RWPE1 (cell line): Measurements from ENCODE around the gene SLC2A10.

Source experiments
- CTCF ChIA-PET: fragments of 350-600 bp; sonication (Branson Sonifier 250); formaldehyde crosslinking; extraction: SDS; loops from one replicate; lab custom pipeline; 2021; lab: Yijun Ruan, JAX
- POLR2A ChIA-PET: fragments of 400-600 bp; formaldehyde crosslinking; extraction: SDS; loops from one replicate; lab custom pipeline; 2020; ENCODE audit warnings: antibody characterized with exemption; ENCODE audit not compliant: low non-redundant PET; lab: Yijun Ruan, JAX
- DNase-seq: peaks from one replicate; pipeline ENCODE4 v3.0.0; 2012; ENCODE audit warnings: low spot score
- H3K27ac ChIP-seq: fragments of 450-650 bp; 2 replicates; pipeline ENCODE4 v1.5.1; 2017
- CTCF ChIP-seq: fragments of 450-650 bp; conservative IDR thresholded peaks from 2 replicates; pipeline ENCODE4 v1.5.1; 2017; ENCODE audit warnings: low read depth, mild to moderate bottlenecking

Gene SLC2A10

GRCh38 chr20:46701057-46701456, 8.4 kb upstream of the SLC2A10 start:
- TF ChIP-seq CTCF: no peak
- H3K27ac ChIP-seq: no peak overlapping the region
- CTCF ChIA-PET: interaction anchor here (0.7 to 1.0 kb wide), 2 partner anchors 14 to 51 kb away, joined by 4 to 5 read pairs; no protein-coding TSS in a partner anchor
- no peak for DNase-seq
- POLR2A ChIA-PET: no interaction called here

GRCh38 chr20:46701556-46701955, 7.9 kb upstream of the SLC2A10 start:
- TF ChIP-seq CTCF: no peak
- POLR2A ChIA-PET: no interaction called here
- no peak for DNase-seq
- H3K27ac ChIP-seq: no peak overlapping the region
- CTCF ChIA-PET: no interaction called here

DNA sequence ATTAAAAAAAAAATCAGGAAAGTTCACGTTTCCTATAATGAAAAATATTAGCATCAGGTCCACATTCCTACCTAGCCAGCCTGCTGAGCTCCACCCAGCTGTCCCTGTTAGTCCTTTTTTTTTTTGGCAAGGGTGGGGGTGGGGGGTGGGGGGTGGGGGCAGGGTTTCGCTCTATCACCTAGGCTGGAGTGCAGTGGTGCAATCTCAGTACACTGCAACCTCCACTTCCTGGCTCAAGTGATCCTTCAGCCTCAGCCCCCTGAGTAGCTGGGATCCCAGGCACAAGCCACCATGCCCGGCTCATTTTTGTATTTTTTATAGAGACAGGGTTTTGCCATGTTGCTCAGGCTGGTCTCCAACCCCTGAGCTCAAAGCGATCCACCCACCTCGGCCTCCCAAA, 7.5 kb upstream of the SLC2A10 start:
- ChIA-PET CTCF (interaction anchor here (0.9 kb wide), 1 partner anchor 885 kb away, joined by 5 read pairs; no protein-coding TSS in a partner anchor), POLR2A (no interaction called here)
- no peak for DNase-seq
- H3K27ac ChIP-seq: no peak overlapping the region
- TF ChIP-seq CTCF: no peak

- POLR2A ChIA-PET: no interaction called here
- H3K27ac ChIP-seq: no peak overlapping the region
- DNase-seq: no peak
- no peak for TF ChIP-seq CTCF
- CTCF ChIA-PET: interaction anchor here (0.6 to 0.9 kb wide), 2 partner anchors 141 to 884 kb away, joined by 3 to 5 read pairs; no protein-coding TSS in a partner anchor
Measured at GRCh38 chr20:46702447-46703203, 6.8 kb upstream of the SLC2A10 start.

DNA sequence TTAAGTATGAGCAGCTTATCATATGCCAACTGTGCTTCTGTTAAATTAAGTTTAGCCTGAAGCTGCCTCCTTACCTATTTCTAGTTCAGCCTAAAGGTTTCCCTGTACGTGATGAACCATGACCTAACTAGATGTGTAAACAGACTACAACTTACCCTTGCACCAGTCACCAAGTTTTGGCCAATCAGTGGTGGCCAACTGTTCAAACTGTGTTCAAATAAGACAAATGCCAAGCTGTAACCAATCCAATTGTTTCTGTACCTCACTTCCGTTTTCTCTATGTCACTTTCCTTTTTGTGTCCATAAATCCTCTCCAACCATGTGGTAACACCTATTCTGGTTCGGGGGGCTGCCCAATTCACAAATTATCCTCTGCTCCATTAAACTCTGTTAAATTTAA, 6.0 kb upstream of the SLC2A10 start:
- no peak overlapping the region for H3K27ac ChIP-seq
- DNase-seq: no peak
- CTCF ChIA-PET: interaction anchor here (0.6 to 0.7 kb wide), 3 partner anchors 141 to 450 kb away, joined by 3 to 4 read pairs (median 3); no protein-coding TSS in a partner anchor
- POLR2A ChIA-PET: interaction anchor here (0.6 kb wide), 1 partner anchor 18 kb away, joined by 3 read pairs; no protein-coding TSS in a partner anchor
- TF ChIP-seq CTCF: no peak

DNA sequence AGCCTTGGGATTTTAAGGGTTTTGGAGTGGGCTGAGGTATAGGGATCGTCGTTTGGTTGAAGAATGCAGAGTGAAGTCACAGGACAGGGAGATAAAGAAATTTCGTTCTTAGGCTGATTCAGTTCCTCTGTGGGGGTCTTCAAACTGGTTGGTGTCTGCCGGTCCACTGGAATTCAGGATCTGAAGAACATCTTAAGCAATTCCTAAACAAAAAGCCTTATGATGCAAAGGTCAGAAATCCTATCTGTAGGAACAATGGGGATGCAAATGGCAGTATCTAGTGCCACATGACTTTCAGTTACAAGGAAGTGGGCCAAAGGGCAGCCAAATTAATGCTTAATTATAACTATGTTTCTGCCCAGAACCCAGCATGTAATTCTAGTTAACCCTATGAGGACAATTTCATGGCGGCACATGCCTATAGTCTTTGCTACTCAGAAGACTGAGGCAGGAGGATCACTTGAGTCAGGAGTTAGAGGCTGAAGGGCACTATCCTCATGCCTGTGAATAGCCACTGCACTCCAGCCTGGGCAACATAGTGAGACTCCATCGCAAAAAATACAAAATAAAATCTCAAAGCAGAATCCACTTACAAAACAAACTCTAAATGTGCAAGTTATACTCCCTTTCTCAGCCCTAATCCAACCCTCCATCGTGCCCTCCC, 4.6 kb upstream of the SLC2A10 start:
- TF ChIP-seq CTCF: no peak
- ChIA-PET POLR2A (interaction anchor here (0.7 kb wide), 1 partner anchor 15 kb away, joined by 3 read pairs; the partner anchor contains the start of gene TP53RK), CTCF (no interaction called here)
- no peak overlapping the region for H3K27ac ChIP-seq
- no peak for DNase-seq
